Mesendoderm (in vitro differentiated cells): ENCODE data around the gene MYO1E.

Source experiments
- DNase-seq: peaks from one replicate; pipeline ENCODE4 v3.0.0; 2013
- H2AK5ac ChIP-seq: 2 replicates; pipeline ENCODE4 v1.6.1; 2013; ENCODE audit warnings: low read length, inconsistent platforms
- H2BK120ac ChIP-seq: 2 replicates; pipeline ENCODE4 v1.6.1; 2013; ENCODE audit warnings: low read depth, mild to moderate bottlenecking, low read length, moderate library complexity, mixed read lengths
- H2BK15ac ChIP-seq: replicated peaks from 2 replicates; pipeline ENCODE4 v1.6.1; 2013; ENCODE audit warnings: low read depth, mild to moderate bottlenecking, moderate library complexity
- H2BK5ac ChIP-seq: 2 replicates; pipeline ENCODE4 v1.6.1; 2013; ENCODE audit warnings: low read length, inconsistent platforms
- H3K18ac ChIP-seq: 2 replicates; pipeline ENCODE4 v1.6.1; 2013; ENCODE audit warnings: mild to moderate bottlenecking, low read length, mixed read lengths
- H3K23ac ChIP-seq: one replicate; pipeline ENCODE4 v1.6.1; 2013; ENCODE audit warnings: low read length
- H3K27ac ChIP-seq: 2 replicates; pipeline ENCODE4 v1.5.1; 2013; ENCODE audit warnings: low read depth, mild to moderate bottlenecking, inconsistent platforms, low read length, moderate library complexity
- H3K27me3 ChIP-seq: 2 replicates; pipeline ENCODE4 v1.6.1; 2013; ENCODE audit warnings: low read length, control low read depth, mild to moderate bottlenecking, inconsistent platforms; ENCODE audit not compliant: insufficient read depth, poor library complexity
- H3K36me3 ChIP-seq: 2 replicates; pipeline ENCODE4 v1.6.1; 2013; ENCODE audit warnings: low read length, inconsistent platforms; ENCODE audit not compliant: control insufficient read depth, insufficient read depth
- H3K4ac ChIP-seq: one replicate; pipeline ENCODE4 v1.6.1; 2013; ENCODE audit warnings: low read depth, mild to moderate bottlenecking, low read length, moderate library complexity
- H3K4me1 ChIP-seq: 2 replicates; pipeline ENCODE4 v1.6.1; 2013; ENCODE audit warnings: low read depth, low read length, inconsistent platforms; ENCODE audit not compliant: control insufficient read depth
- H3K4me2 ChIP-seq: 2 replicates; pipeline ENCODE4 v1.6.1; 2013; ENCODE audit warnings: low read length
- H3K4me3 ChIP-seq: 2 replicates; pipeline ENCODE4 v1.5.1; 2013; ENCODE audit warnings: mild to moderate bottlenecking, low read length
- H3K56ac ChIP-seq: one replicate; pipeline ENCODE4 v1.6.1; 2013; ENCODE audit warnings: low read length
- H3K79me1 ChIP-seq: 2 replicates; pipeline ENCODE4 v1.6.1; 2013; ENCODE audit warnings: low read length, inconsistent platforms
- H3K79me2 ChIP-seq: 2 replicates; pipeline ENCODE4 v1.6.1; 2013; ENCODE audit warnings: mild to moderate bottlenecking, low read length; ENCODE audit not compliant: control insufficient read depth, insufficient read depth
- H3K9ac ChIP-seq: 2 replicates; pipeline ENCODE4 v1.6.1; 2013; ENCODE audit warnings: low read length, inconsistent platforms
- H4K5ac ChIP-seq: one replicate; pipeline ENCODE4 v1.6.1; 2013; ENCODE audit warnings: low read length
- H4K8ac ChIP-seq: one replicate; pipeline ENCODE4 v1.6.1; 2013; ENCODE audit warnings: low read depth, mild to moderate bottlenecking, control low read depth, low read length, moderate library complexity
- WGBS: extraction: QIAGEN DNeasy Blood & Tissue Kit; methylation state at CpG from one replicate; pipeline ENCODE4 v1.1.7; 2013; ENCODE audit warnings: low lambda C conversion rate, missing lambda C conversion rate; ENCODE audit not compliant: insufficient coverage; ENCODE audit errors: extremely low coverage; 5-methylcytosine and 5-hydroxymethylcytosine counted together

Gene MYO1E

DNA sequence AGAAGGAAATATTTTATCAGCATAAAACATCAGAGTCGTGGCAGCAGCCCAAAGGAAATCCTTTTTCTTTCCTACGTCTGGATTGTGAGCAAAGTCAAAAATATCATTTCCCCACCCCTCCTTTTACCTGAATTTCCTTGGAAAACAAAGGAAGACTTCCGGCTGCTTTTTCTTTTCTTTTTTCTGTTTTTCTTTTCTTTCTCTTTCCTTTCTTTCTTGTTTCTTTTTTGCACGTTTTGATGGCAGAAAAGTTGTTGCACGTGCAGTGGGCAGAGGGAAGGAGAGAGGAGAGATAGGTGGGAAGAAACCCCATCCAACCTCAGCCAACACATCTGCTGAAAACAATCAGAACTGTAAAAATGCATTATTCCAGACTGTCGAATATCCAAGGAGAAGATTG is 544 bp upstream of the MYO1E start:
- Histone ChIP-seq H3K4ac (no peak overlapping the region), H3K36me3 (no peaks in the 10 kb centered on the region), H2BK15ac (no peak overlapping the region), H2AK5ac (no peak overlapping the region), H3K4me3 (peak overlapping the region; percentile 67), H3K56ac (peak overlapping the region; percentile 89), H3K4me1 (no peaks in the 10 kb centered on the region), H4K5ac (no peak overlapping the region), H3K4me2 (peak overlapping the region; percentile 95), H3K79me2 (peaks cover 2% of the 10 kb centered on the region), H2BK5ac (no peak overlapping the region), H3K9ac (peak overlapping the region; percentile 85), H4K8ac (no peak overlapping the region), H3K79me1 (peaks cover 3% of the 10 kb centered on the region), H3K27ac (no peak overlapping the region), H3K27me3 (no peaks in the 10 kb centered on the region), H3K18ac (no peak overlapping the region), H3K23ac (no peak overlapping the region), H2BK120ac (no peak overlapping the region)
- DNase-seq = no peak
- no CpG with 5 or more reads among the region's 6 CpGs for WGBS

DNA sequence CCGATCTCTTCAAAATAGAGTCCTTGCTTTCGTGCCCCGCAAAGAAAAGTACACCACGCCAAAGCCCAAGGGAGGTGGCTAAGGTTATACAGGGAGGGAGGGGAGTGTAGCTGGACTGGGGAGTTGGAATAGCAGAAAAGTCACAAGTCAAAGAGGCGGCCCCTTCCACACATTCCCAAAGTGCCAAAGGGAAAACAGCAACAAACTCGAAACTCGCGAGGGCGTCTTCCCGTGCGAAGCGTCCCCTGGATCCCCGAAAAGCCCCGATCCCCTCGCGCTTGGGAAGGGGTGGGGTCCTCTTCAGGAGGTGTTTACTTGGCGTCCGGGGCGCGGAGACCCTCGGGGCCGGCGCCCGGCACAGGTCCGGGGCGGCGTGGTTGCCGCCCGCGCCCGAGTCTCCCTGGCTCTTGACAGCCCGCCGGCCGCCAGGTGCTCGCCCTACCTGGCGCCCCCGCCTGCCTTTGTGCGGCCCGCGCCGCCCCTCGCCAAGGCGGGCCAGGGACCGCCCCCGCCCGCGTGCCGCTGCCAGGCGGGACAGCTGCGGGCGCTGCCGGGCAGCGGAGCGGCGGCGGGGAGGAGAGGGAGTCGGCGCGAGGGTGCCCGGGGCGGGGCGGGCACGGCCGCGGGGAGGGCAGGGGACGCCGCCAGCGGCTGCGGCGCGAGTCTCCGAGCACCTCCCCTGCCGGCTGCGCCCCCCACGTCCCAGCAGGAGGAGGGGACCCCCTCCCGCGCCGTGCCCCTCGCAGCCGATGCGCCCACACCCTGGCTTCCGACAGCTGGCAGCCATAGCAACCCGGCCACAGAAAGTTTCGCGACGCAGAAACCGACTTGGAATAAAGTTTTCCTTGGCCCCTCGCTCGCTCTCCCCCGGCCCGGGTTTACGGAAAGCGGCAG is 966 bp downstream of the MYO1E start:
- peak; percentile 45 for DNase-seq
- H2BK120ac ChIP-seq = no peak overlapping the region
- H3K9ac ChIP-seq = peak overlapping the region; percentile 68
- peaks cover 2% of the 10 kb centered on the region for H3K79me2 ChIP-seq
- peaks cover 3% of the 10 kb centered on the region for H3K79me1 ChIP-seq
- H3K4me3 ChIP-seq = peak overlapping the region; percentile 33
- H3K36me3 ChIP-seq = no peaks in the 10 kb centered on the region
- H3K18ac ChIP-seq = peak overlapping the region; percentile 22
- H3K4me2 ChIP-seq = peak overlapping the region; percentile 73
- no peak overlapping the region for H2AK5ac ChIP-seq
- WGBS = no CpG with 5 or more reads among the region's 93 CpGs
- peak overlapping the region; percentile 48 for H3K23ac ChIP-seq
- no peaks in the 10 kb centered on the region for H3K27me3 ChIP-seq
- H3K27ac ChIP-seq = peak overlapping the region; percentile 65
- H2BK15ac ChIP-seq = no peak overlapping the region
- H4K8ac ChIP-seq = no peak overlapping the region
- no peak overlapping the region for H3K4ac ChIP-seq
- H3K4me1 ChIP-seq = no peaks in the 10 kb centered on the region
- peak overlapping the region; percentile 85 for H3K56ac ChIP-seq
- no peak overlapping the region for H2BK5ac ChIP-seq
- H4K5ac ChIP-seq = no peak overlapping the region

DNA sequence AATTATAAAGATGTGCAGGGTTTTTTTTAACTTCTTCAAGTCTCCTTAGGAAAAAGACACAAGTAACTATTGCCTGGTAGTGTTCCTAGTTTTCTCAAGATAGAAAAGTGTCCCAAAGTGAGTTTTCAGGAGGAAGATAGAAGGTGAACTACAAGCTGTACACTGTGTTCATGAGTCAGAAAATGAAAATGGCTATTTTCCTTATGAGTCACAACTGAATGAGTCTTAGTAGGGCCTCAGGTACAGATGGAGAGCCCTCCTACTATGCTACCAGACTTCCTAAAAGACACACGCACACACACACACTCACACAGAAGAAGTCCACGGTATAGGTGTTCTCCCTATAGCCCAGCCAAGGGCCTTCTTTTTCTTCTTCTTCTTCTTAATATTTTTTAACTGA is 3.1 kb downstream of the MYO1E start:
- no peak overlapping the region for H2BK5ac ChIP-seq
- H3K18ac ChIP-seq = no peak overlapping the region
- H3K4ac ChIP-seq = no peak overlapping the region
- no peak overlapping the region for H3K23ac ChIP-seq
- no peaks in the 10 kb centered on the region for H3K36me3 ChIP-seq
- H2AK5ac ChIP-seq = no peak overlapping the region
- no CpG with 5 or more reads among the region's 2 CpGs for WGBS
- H2BK120ac ChIP-seq = no peak overlapping the region
- peaks cover 2% of the 10 kb centered on the region for H3K79me2 ChIP-seq
- no peak overlapping the region for H3K56ac ChIP-seq
- H3K27ac ChIP-seq = no peak overlapping the region
- H4K8ac ChIP-seq = no peak overlapping the region
- H3K4me1 ChIP-seq = no peaks in the 10 kb centered on the region
- no peak overlapping the region for H3K9ac ChIP-seq
- no peak overlapping the region for H3K4me3 ChIP-seq
- H4K5ac ChIP-seq = no peak overlapping the region
- no peak for DNase-seq
- H2BK15ac ChIP-seq = no peak overlapping the region
- H3K27me3 ChIP-seq = no peaks in the 10 kb centered on the region
- H3K79me1 ChIP-seq = peaks cover 3% of the 10 kb centered on the region
- no peak overlapping the region for H3K4me2 ChIP-seq

DNA sequence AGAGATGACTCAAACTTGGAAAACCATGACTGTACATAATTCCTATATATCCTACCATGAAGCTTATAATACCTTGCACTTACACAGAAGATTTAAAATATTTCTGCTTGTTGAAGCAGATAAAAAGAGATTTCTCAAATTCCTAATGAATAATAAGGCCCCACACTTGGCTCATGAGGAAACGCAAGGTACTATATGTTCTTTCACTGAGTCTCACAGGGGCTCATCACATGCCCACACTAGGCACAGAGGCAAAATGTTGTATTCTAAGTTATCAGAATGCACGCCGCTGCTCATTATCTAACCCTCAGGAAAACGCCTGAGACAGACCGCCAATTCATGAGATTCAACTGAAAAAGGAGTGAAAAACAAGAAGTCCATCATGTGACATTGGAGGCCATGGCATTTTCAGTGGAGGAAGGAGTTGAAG is 5.6 kb downstream of the MYO1E start:
- no peak overlapping the region for H3K23ac ChIP-seq
- H3K4me2 ChIP-seq = no peak overlapping the region
- H3K18ac ChIP-seq = no peak overlapping the region
- H2BK5ac ChIP-seq = no peak overlapping the region
- no peak overlapping the region for H3K9ac ChIP-seq
- H2AK5ac ChIP-seq = no peak overlapping the region
- H3K79me1 ChIP-seq = peaks cover 6% of the 10 kb centered on the region
- no peak overlapping the region for H3K4ac ChIP-seq
- no peaks in the 10 kb centered on the region for H3K36me3 ChIP-seq
- H2BK120ac ChIP-seq = no peak overlapping the region
- no peak overlapping the region for H3K4me3 ChIP-seq
- H2BK15ac ChIP-seq = no peak overlapping the region
- H3K27me3 ChIP-seq = no peaks in the 10 kb centered on the region
- H3K56ac ChIP-seq = no peak overlapping the region
- H3K79me2 ChIP-seq = peaks cover 4% of the 10 kb centered on the region
- H3K27ac ChIP-seq = no peak overlapping the region
- H3K4me1 ChIP-seq = no peaks in the 10 kb centered on the region
- no peak for DNase-seq
- H4K5ac ChIP-seq = no peak overlapping the region
- no peak overlapping the region for H4K8ac ChIP-seq
- no CpG with 5 or more reads among the region's 5 CpGs for WGBS

DNA sequence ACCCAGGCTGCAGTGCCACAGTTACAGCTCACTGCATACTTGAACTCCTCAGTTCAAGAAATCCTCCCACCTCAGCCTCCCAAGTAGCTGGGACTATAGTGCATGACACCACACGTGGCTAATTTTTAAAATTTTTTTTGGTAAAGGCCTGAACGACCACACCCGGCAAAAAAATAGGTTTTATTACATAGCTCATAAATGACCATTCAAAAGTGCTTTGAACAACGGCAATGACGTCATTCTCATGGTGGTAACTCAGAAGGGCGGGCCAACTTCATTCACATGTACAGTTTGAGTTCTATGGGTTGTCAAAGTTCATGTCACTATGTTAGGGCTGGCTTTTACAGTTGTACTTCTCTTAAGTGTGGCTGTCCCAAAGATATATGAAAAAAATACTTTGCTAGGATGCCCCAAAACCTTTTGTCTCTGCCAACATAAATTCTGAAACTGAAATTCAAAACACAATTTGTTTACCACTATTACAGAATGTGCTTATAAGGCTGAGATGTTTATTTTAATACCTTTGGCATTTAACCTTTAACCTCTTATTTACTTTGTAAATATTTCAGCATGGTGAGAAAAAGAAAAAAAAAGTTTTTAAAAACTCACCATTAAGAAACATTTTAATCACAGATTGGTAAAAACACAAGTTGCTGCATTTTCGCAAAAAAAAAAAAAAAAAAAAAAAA is 6.2 kb downstream of the MYO1E start:
- Histone ChIP-seq H3K4me2 (no peak overlapping the region), H3K18ac (no peak overlapping the region), H3K36me3 (no peaks in the 10 kb centered on the region), H3K4me3 (no peak overlapping the region), H3K4ac (no peak overlapping the region), H2BK15ac (no peak overlapping the region), H3K9ac (no peak overlapping the region), H3K79me2 (peaks cover 4% of the 10 kb centered on the region), H2BK5ac (no peak overlapping the region), H4K8ac (no peak overlapping the region), H3K27ac (no peak overlapping the region), H3K23ac (no peak overlapping the region), H2BK120ac (no peak overlapping the region), H2AK5ac (no peak overlapping the region), H3K4me1 (no peaks in the 10 kb centered on the region), H3K56ac (no peak overlapping the region), H3K27me3 (no peaks in the 10 kb centered on the region), H3K79me1 (peaks cover 6% of the 10 kb centered on the region), H4K5ac (no peak overlapping the region)
- no CpG with 5 or more reads among the region's 7 CpGs for WGBS
- DNase-seq = no peak
